WTC11 (cell line): Measurements from ENCODE around the gene MTMR2. TPM values are rescaled to one million over a fixed set of nuclear protein-coding genes. Genes with fewer than 3 reads are reported as not detected.

ENCODE experiments used
- ATAC-seq: fragments of 200-7000 bp; cut with Tn5 transposase; 2 replicates; pipeline ENCODE4 v1.10.0; 2021; ENCODE audit warnings: mild to moderate bottlenecking, moderate library complexity
- CTCF ChIA-PET: fragments of 300-600 bp; sonication (Branson Sonifier 250); formaldehyde crosslinking; loops from one replicate; lab custom pipeline; 2021; ENCODE audit warnings: antibody characterized with exemption; lab: Charles Lee
- POLR2A ChIA-PET: fragments of 350-600 bp; sonication (Branson Sonifier 250); formaldehyde crosslinking; loops from one replicate; lab custom pipeline; 2021; ENCODE audit warnings: antibody characterized with exemption; lab: Charles Lee
- DNase-seq: peaks from one replicate; pipeline ENCODE4 v3.0.0; 2021; ENCODE audit warnings: low spot score
- H3K27ac Mint-ChIP-seq: 2 replicates; pipeline ENCODE4 v1.8.0; 2021; ENCODE audit warnings: mixed read lengths
- H3K27me3 Mint-ChIP-seq: 2 replicates; pipeline ENCODE4 v1.8.0; 2021; ENCODE audit warnings: low read depth, mild to moderate bottlenecking, moderate library complexity, mixed read lengths
- H3K36me3 Mint-ChIP-seq: 2 replicates; pipeline ENCODE4 v1.8.0; 2021; ENCODE audit warnings: mixed read lengths
- H3K4me1 Mint-ChIP-seq: 2 replicates; pipeline ENCODE4 v1.8.0; 2022; ENCODE audit warnings: mixed read lengths
- H3K4me3 Mint-ChIP-seq: 2 replicates; pipeline ENCODE4 v1.8.0; 2021; ENCODE audit warnings: mild to moderate bottlenecking, moderate library complexity, mixed read lengths
- H3K9me3 Mint-ChIP-seq: 2 replicates; pipeline ENCODE4 v1.8.0; 2021; ENCODE audit warnings: mixed read lengths
- CBFB ChIP-seq: sonication (generic); formaldehyde crosslinking; IDR thresholded peaks from 2 replicates; pipeline ENCODE4 v1.8.1; 2022; ENCODE audit warnings: mild to moderate bottlenecking, low read depth, missing genetic modification reagents
- CREB1 ChIP-seq: sonication (generic); formaldehyde crosslinking; IDR thresholded peaks from 2 replicates; pipeline ENCODE4 v1.8.0; 2023; ENCODE audit warnings: mild to moderate bottlenecking, missing genetic modification reagents
- NR1H2 ChIP-seq: sonication (generic); formaldehyde crosslinking; IDR thresholded peaks from 2 replicates; pipeline ENCODE4 v1.9.0; 2021; ENCODE audit warnings: mild to moderate bottlenecking, moderate library complexity, missing genetic modification reagents
- OVOL2 ChIP-seq: fragments of 250-450 bp; sonication (Bioruptor Pico); IDR thresholded peaks from 2 replicates; pipeline ENCODE4 v1.9.0; 2021; ENCODE audit warnings: mild to moderate bottlenecking, borderline replicate concordance
- RORB ChIP-seq: fragments of 250-450 bp; sonication (Bioruptor Pico); IDR thresholded peaks from 2 replicates; pipeline ENCODE4 v1.9.0; 2021; ENCODE audit warnings: mild to moderate bottlenecking
- ZBTB21 ChIP-seq: sonication (generic); formaldehyde crosslinking; IDR thresholded peaks from 2 replicates; pipeline ENCODE4 v1.8.1; 2023; ENCODE audit warnings: mild to moderate bottlenecking, missing genetic modification reagents, borderline replicate concordance
- total RNA-seq: library from RNA; stranded (reverse); gene quantifications from 3 replicates; pipeline ENCODE4 v1.2.3, GENCODE V29; 2021
- TF ChIP-seq, protein P1 (sequence below): sonication (generic); formaldehyde crosslinking; IDR thresholded peaks from 2 replicates; pipeline ENCODE4 v1.8.1; 2022; ENCODE audit warnings: low read depth, missing genetic modification reagents, borderline replicate concordance
- TF ChIP-seq, protein P2 (sequence below): sonication (generic); formaldehyde crosslinking; IDR thresholded peaks from 2 replicates; pipeline ENCODE4 v1.8.0; 2022; ENCODE audit warnings: mild to moderate bottlenecking, missing genetic modification reagents
- TF ChIP-seq, protein P3 (sequence below): sonication (generic); formaldehyde crosslinking; IDR thresholded peaks from 2 replicates; pipeline ENCODE4 v1.8.0; 2023; ENCODE audit warnings: mild to moderate bottlenecking, missing genetic modification reagents
- TF ChIP-seq, protein P4 (sequence below): sonication (generic); formaldehyde crosslinking; IDR thresholded peaks from 2 replicates; pipeline ENCODE4 v1.8.1; 2023; ENCODE audit warnings: mild to moderate bottlenecking, missing genetic modification reagents, borderline replicate concordance
- TF ChIP-seq, protein P5 (sequence below): fragments of 200-600 bp; IDR thresholded peaks from 2 replicates; pipeline ENCODE4 v1.8.0; 2022; ENCODE audit warnings: antibody characterized with exemption
- TF ChIP-seq, protein P6 (sequence below): fragments of 250-450 bp; sonication (Bioruptor Pico); IDR thresholded peaks from 2 replicates; pipeline ENCODE4 v1.9.0; 2021; ENCODE audit warnings: moderate library complexity, mild to moderate bottlenecking, inconsistent platforms, borderline replicate concordance

MTMR2 gene
- total RNA-seq, 1 experiment from 2014 or later = 45.6 TPM

DNA sequence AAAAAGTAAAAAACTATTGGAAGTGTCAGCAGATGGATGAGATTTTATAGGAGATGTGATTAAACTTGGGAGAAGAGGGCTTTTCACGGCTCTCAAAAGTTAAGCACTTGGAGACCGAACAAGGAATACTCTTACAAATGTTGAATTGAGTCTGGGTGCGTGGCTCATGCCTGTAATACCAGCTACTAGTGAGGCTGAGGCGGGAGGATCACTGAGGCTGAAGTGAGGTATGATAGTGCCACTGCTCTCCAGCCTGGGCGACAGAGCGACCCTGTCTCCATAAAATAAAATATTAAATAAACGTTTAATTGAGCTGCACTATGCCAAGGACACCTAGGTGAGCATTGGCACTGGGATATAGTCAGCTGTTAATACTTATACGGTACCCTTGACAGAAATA is 131.7 kb downstream of the MTMR2 start (continued):
- no peak for TF ChIP-seq CBFB (CRISPR knock-in tag)
- no peak for TF ChIP-seq ZBTB21 (CRISPR knock-in tag)
- TF ChIP-seq OVOL2 = no peak
- no peak for TF ChIP-seq CREB1 (CRISPR knock-in tag)
- TF ChIP-seq NR1H2 (CRISPR knock-in tag) = no peak
- TF ChIP-seq RORB (CRISPR knock-in tag) = no peak
- TF ChIP-seq, protein P1, sequence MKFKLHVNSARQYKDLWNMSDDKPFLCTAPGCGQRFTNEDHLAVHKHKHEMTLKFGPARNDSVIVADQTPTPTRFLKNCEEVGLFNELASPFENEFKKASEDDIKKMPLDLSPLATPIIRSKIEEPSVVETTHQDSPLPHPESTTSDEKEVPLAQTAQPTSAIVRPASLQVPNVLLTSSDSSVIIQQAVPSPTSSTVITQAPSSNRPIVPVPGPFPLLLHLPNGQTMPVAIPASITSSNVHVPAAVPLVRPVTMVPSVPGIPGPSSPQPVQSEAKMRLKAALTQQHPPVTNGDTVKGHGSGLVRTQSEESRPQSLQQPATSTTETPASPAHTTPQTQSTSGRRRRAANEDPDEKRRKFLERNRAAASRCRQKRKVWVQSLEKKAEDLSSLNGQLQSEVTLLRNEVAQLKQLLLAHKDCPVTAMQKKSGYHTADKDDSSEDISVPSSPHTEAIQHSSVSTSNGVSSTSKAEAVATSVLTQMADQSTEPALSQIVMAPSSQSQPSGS (CRISPR knock-in tag) = no peak

DNA sequence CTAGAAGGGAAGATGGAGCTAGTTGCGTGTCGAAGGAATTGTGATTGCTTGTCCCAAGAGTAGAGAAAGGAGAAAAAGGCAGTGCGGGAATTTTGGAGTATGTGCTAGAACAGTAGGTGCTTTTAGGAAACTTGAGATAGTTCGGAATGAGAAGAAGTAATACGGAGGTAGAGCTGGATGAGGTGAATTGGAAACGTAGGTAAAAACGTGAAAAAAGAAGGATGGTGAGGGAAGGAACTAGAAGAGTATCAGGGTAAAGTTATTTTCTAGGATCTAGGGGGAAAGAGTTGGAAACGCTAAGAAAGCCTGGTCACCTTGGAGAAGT is 132.2 kb downstream of the MTMR2 start:
- ChIA-PET CTCF (interaction anchor here (0.8 to 1.8 kb wide), 2 partner anchors 86 to 640 kb away, joined by 5 read pairs; no protein-coding TSS in a partner anchor), POLR2A (interaction anchor here (3.7 kb wide), 1 partner anchor 598 kb away, joined by 25 read pairs; the partner anchor contains the start of genes CCDC82 and JRKL)
- H3K27me3 Mint-ChIP-seq = no peaks in the 10 kb centered on the region
- peak overlapping the region; percentile 10 for H3K27ac Mint-ChIP-seq
- DNase-seq = no peak
- ATAC-seq = no peak
- TF ChIP-seq, protein P1 (CRISPR knock-in tag) = no peak
- TF ChIP-seq, protein P2, sequence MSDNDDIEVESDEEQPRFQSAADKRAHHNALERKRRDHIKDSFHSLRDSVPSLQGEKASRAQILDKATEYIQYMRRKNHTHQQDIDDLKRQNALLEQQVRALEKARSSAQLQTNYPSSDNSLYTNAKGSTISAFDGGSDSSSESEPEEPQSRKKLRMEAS (CRISPR knock-in tag) = no peak
- TF ChIP-seq ZBTB21 (CRISPR knock-in tag) = no peak
- TF ChIP-seq, protein P3, sequence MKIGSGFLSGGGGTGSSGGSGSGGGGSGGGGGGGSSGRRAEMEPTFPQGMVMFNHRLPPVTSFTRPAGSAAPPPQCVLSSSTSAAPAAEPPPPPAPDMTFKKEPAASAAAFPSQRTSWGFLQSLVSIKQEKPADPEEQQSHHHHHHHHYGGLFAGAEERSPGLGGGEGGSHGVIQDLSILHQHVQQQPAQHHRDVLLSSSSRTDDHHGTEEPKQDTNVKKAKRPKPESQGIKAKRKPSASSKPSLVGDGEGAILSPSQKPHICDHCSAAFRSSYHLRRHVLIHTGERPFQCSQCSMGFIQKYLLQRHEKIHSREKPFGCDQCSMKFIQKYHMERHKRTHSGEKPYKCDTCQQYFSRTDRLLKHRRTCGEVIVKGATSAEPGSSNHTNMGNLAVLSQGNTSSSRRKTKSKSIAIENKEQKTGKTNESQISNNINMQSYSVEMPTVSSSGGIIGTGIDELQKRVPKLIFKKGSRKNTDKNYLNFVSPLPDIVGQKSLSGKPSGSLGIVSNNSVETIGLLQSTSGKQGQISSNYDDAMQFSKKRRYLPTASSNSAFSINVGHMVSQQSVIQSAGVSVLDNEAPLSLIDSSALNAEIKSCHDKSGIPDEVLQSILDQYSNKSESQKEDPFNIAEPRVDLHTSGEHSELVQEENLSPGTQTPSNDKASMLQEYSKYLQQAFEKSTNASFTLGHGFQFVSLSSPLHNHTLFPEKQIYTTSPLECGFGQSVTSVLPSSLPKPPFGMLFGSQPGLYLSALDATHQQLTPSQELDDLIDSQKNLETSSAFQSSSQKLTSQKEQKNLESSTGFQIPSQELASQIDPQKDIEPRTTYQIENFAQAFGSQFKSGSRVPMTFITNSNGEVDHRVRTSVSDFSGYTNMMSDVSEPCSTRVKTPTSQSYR (CRISPR knock-in tag) = no peak
- TF ChIP-seq, protein P4, sequence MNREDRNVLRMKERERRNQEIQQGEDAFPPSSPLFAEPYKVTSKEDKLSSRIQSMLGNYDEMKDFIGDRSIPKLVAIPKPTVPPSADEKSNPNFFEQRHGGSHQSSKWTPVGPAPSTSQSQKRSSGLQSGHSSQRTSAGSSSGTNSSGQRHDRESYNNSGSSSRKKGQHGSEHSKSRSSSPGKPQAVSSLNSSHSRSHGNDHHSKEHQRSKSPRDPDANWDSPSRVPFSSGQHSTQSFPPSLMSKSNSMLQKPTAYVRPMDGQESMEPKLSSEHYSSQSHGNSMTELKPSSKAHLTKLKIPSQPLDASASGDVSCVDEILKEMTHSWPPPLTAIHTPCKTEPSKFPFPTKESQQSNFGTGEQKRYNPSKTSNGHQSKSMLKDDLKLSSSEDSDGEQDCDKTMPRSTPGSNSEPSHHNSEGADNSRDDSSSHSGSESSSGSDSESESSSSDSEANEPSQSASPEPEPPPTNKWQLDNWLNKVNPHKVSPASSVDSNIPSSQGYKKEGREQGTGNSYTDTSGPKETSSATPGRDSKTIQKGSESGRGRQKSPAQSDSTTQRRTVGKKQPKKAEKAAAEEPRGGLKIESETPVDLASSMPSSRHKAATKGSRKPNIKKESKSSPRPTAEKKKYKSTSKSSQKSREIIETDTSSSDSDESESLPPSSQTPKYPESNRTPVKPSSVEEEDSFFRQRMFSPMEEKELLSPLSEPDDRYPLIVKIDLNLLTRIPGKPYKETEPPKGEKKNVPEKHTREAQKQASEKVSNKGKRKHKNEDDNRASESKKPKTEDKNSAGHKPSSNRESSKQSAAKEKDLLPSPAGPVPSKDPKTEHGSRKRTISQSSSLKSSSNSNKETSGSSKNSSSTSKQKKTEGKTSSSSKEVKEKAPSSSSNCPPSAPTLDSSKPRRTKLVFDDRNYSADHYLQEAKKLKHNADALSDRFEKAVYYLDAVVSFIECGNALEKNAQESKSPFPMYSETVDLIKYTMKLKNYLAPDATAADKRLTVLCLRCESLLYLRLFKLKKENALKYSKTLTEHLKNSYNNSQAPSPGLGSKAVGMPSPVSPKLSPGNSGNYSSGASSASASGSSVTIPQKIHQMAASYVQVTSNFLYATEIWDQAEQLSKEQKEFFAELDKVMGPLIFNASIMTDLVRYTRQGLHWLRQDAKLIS (CRISPR knock-in tag) = no peak
- H3K9me3 Mint-ChIP-seq = no peaks in the 10 kb centered on the region
- H3K4me1 Mint-ChIP-seq = peaks cover 34% of the 10 kb centered on the region
- H3K36me3 Mint-ChIP-seq = peaks cover 11% of the 10 kb centered on the region
- H3K4me3 Mint-ChIP-seq = peak overlapping the region; percentile 99

DNA sequence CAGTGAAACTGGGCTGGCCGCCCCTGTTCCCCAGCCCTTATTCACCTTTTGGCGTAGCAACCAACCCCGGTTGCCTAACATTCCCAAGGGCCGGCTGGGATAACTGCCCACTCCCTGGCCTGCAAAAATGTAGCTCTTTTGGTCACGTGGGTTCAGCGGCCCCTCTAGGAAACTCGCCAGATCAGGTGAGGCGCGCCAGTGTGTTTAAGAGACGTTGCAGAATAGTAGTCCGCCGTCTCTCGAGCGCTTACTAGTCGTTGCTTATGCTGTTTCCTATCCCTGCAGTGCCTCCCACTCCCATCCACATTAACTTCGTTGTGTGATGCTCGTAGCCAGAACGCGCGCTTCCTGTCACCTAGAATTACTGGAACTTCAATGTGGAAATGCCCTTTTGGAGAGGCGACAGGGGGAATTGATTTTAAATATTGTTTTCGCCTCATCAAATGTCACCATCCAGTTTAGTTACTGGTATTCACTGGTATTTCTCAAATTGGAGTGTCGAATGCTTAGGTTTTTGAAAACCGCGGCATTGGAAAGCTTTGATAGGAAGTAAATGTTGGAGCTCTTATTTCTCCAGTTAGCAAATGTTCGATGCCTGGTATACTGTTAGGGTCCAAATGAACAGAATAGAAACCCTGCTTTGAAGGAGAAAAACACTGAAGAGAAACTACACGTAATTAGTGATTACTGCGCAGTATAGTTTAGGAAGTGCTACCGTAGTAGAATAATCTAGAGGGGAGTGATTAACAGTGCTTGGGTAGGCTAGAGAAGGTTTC is 132.8 kb downstream of the MTMR2 start:
- POLR2A ChIA-PET = interaction anchor here (0.7 to 3.7 kb wide), 3 partner anchors 552 to 599 kb away, joined by 4 to 25 read pairs (median 8); partner anchors contain the start of genes CCDC82, JRKL, MAML2 and SESN3
- DNase-seq = peak; percentile 54
- Mint-ChIP-seq H3K27me3 (no peaks in the 10 kb centered on the region), H3K36me3 (peaks cover 16% of the 10 kb centered on the region), H3K4me1 (peaks cover 34% of the 10 kb centered on the region), H3K9me3 (no peaks in the 10 kb centered on the region), H3K27ac (peak overlapping the region; percentile 100), H3K4me3 (peak overlapping the region; percentile 99)
- CTCF ChIA-PET = interaction anchor here (0.8 to 1.8 kb wide), 4 partner anchors 45 to 722 kb away, joined by 5 read pairs; no protein-coding TSS in a partner anchor
- ATAC-seq = peak; percentile 0
- TF ChIP-seq, protein P4 (CRISPR knock-in tag) = no peak
- TF ChIP-seq, protein P5, sequence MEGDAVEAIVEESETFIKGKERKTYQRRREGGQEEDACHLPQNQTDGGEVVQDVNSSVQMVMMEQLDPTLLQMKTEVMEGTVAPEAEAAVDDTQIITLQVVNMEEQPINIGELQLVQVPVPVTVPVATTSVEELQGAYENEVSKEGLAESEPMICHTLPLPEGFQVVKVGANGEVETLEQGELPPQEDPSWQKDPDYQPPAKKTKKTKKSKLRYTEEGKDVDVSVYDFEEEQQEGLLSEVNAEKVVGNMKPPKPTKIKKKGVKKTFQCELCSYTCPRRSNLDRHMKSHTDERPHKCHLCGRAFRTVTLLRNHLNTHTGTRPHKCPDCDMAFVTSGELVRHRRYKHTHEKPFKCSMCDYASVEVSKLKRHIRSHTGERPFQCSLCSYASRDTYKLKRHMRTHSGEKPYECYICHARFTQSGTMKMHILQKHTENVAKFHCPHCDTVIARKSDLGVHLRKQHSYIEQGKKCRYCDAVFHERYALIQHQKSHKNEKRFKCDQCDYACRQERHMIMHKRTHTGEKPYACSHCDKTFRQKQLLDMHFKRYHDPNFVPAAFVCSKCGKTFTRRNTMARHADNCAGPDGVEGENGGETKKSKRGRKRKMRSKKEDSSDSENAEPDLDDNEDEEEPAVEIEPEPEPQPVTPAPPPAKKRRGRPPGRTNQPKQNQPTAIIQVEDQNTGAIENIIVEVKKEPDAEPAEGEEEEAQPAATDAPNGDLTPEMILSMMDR = no peak
- TF ChIP-seq, protein P6, sequence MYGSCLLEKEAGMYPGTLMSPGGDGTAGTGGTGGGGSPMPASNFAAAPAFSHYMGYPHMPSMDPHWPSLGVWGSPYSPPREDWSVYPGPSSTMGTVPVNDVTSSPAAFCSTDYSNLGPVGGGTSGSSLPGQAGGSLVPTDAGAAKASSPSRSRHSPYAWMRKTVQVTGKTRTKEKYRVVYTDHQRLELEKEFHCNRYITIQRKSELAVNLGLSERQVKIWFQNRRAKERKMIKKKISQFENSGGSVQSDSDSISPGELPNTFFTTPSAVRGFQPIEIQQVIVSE (CRISPR knock-in tag) = no peak
